Activated CD4-positive, alpha-beta T cell treated with anti-CD3 and anti-CD28 coated beads for 36 hours (primary cell): ENCODE data around the gene POU6F2. TPM values are rescaled to one million over a fixed set of nuclear protein-coding genes. Genes with fewer than 3 reads are reported as not detected.
"Not testable (repeated sequence)": the region's sequence is repeated elsewhere in the genome, so short reads cannot be mapped to it uniquely, and the experiment has no call there.

Source experiments
- ATAC-seq: fragments of 200-7000 bp; cut with Tn5 transposase; one replicate; pipeline ENCODE4 v1.10.0; 2021; ENCODE audit warnings: mild to moderate bottlenecking, moderate library complexity
- CTCF ChIA-PET: fragments of 350-600 bp; sonication (Branson Sonifier 250); formaldehyde crosslinking; loops from one replicate; lab custom pipeline; 2021; ENCODE audit warnings: antibody characterized with exemption; lab: Charles Lee
- POLR2A ChIA-PET: fragments of 350-600 bp; sonication (Branson Sonifier 250); formaldehyde crosslinking; loops from one replicate; lab custom pipeline; 2021; ENCODE audit warnings: antibody characterized with exemption, inconsistent platforms; lab: Charles Lee
- DNase-seq: peaks from one replicate; pipeline ENCODE4 v3.0.0-alpha.2; 2020
- H3K27ac Mint-ChIP-seq: one replicate; pipeline ENCODE4 v1.8.0; 2021; ENCODE audit warnings: mixed read lengths
- H3K27me3 Mint-ChIP-seq: one replicate; pipeline ENCODE4 v1.8.0; 2021; ENCODE audit warnings: mixed read lengths
- H3K36me3 Mint-ChIP-seq: one replicate; pipeline ENCODE4 v1.8.0; 2021; ENCODE audit warnings: low read depth, mixed read lengths
- H3K4me1 Mint-ChIP-seq: one replicate; pipeline ENCODE4 v1.8.0; 2021; ENCODE audit warnings: mixed read lengths
- H3K4me3 Mint-ChIP-seq: one replicate; pipeline ENCODE4 v1.8.0; 2021; ENCODE audit warnings: mild to moderate bottlenecking, moderate library complexity, mixed read lengths
- H3K9me3 Mint-ChIP-seq: one replicate; pipeline ENCODE4 v1.8.0; 2021; ENCODE audit warnings: low read depth, mixed read lengths
- intact Hi-C, 2 experiments: fragments of 100-400 bp; cut with DNase I in 1 of 2; cut with micrococcal nuclease in 1 of 2; formaldehyde crosslinking; loops; one replicate each; pipeline versions ENCODE4 v1.14.2 to v1.15.1; 2022 to 2024; cut with DNase I, micrococcal nuclease
- total RNA-seq, 2 experiments: library from RNA; stranded (reverse); gene quantifications; one replicate each; pipeline ENCODE4 v1.2.3, GENCODE V29; 2021

Gene POU6F2
- total RNA-seq, 2 experiments from 2014 or later: not detected

DNA sequence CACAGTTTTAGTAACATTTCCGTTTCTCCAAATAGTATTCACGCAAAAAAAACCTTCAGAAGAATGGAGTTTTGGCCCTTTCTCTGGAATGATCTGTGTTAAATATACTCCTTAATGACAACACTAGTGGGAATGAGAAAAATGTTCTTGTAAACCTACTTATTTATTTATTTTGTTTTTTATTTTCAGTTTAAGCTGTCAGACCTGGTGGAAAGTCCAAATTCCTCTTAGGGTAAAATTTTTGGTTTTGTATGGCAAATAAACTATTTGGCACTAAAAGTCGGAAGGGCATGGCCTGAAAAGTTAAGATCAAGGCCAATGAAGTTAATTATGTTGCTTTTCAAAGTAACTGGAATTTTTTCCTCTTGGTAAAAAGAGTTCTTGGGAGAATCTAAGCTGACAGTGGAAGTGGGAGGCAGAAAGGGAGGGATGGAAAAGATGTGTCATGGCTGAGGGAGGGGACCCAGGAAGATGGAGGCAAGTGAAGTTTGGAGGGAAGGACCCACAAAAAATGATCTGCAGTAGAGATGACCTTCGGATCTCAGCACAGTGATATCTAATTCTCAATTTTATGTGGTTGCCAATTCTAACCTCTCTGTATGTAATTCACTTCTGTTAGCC lies 35.2 kb upstream of the POU6F2 start:
- intact Hi-C loops: no loop called here
- POLR2A ChIA-PET: no interaction called here
- ATAC-seq: no peak
- no peak for DNase-seq
- Mint-ChIP-seq H3K36me3 (no peaks in the 10 kb centered on the region), H3K27ac (no peak overlapping the region), H3K9me3 (no peaks in the 10 kb centered on the region), H3K4me3 (no peak overlapping the region), H3K27me3 (peaks cover 6% of the 10 kb centered on the region), H3K4me1 (no peaks in the 10 kb centered on the region)
- CTCF ChIA-PET: interaction anchor here (0.9 to 1.4 kb wide), 2 partner anchors 9 to 11 kb away, joined by 4 to 6 read pairs; no protein-coding TSS in a partner anchor

GRCh38 chr7:38947541-38947940 lies 30.2 kb upstream of the POU6F2 start:
- POLR2A ChIA-PET, H3K27me3 Mint-ChIP-seq, H3K9me3 Mint-ChIP-seq, H3K27ac Mint-ChIP-seq, H3K36me3 Mint-ChIP-seq, H3K4me1 Mint-ChIP-seq, ATAC-seq, H3K4me3 Mint-ChIP-seq, intact Hi-C loops, DNase-seq: not testable (repeated sequence)
- CTCF ChIA-PET: interaction anchor here (1.2 kb wide), 1 partner anchor 120 kb away, joined by 5 read pairs; no protein-coding TSS in a partner anchor

DNA sequence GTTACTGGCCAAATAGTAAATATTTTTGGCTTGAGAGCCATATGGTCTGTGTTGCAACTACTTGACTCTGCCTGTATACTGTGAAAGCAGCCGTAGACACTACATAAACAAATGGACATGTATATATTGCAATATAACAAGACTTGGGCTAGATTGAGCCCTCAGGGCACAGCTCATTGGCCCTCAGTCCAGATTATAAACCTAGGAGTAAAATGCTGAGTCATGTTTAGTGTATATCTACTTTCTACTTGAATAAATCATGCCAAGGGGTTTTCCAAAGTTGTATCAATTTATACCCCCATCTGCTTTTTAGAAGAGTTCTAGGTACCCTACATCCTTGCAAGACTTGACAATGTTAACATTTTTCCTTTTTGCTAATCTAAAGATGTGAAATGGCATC lies 27.4 kb upstream of the POU6F2 start:
- Mint-ChIP-seq H3K36me3 (no peaks in the 10 kb centered on the region), H3K27ac (no peak overlapping the region), H3K27me3 (peaks cover 12% of the 10 kb centered on the region), H3K4me1 (no peaks in the 10 kb centered on the region), H3K4me3 (no peak overlapping the region), H3K9me3 (no peaks in the 10 kb centered on the region)
- intact Hi-C loops: no loop called here
- DNase-seq (no peak), ATAC-seq (no peak)
- CTCF ChIA-PET: no interaction called here
- POLR2A ChIA-PET: no interaction called here

DNA sequence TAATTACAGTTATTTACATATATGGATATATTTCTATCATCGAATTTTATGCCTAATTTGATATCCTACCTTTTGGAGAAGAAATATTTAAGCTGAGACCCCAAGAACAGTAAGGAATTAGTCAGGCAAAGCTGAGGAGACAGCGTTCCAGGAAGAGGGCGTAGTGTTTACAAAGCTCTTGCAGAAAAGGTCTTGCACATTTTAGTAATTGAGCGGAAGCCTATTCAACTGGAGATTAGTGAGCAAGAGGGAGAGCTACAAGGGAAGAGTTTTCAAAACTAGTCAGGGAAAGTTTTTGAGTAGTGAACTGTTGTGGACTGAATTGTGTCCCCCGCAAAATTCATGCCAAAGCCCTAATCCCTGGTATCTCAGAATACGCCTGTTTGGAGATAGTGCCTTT lies 26.5 kb upstream of the POU6F2 start:
- ChIA-PET POLR2A (no interaction called here), CTCF (no interaction called here)
- H3K27ac Mint-ChIP-seq: no peak overlapping the region
- no peaks in the 10 kb centered on the region for H3K9me3 Mint-ChIP-seq
- intact Hi-C loops: no loop called here
- no peaks in the 10 kb centered on the region for H3K4me1 Mint-ChIP-seq
- no peak overlapping the region for H3K4me3 Mint-ChIP-seq
- DNase-seq: no peak
- ATAC-seq: no peak
- no peaks in the 10 kb centered on the region for H3K36me3 Mint-ChIP-seq
- H3K27me3 Mint-ChIP-seq: peaks cover 17% of the 10 kb centered on the region

DNA sequence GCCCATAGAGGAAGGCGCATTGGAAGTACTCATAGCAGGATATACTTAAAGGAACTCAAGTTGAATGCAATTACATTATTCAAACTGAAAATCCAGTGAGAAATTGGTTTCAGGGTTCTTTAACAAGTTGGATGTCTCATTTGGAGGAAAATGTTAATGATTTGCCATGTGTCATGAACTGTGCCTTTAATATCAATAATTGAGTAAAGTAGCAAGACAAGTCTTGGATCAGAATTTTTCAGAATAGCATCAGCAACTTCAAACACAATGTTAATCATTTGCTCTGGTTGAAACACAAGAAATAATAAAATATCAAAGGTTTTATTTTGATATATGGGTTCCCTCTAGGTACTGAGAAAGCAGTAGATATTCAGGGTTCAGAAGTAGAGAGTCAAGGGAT lies 24.5 kb upstream of the POU6F2 start:
- H3K27me3 Mint-ChIP-seq: peaks cover 18% of the 10 kb centered on the region
- H3K9me3 Mint-ChIP-seq: no peaks in the 10 kb centered on the region
- ATAC-seq (no peak), DNase-seq (no peak)
- H3K36me3 Mint-ChIP-seq: no peaks in the 10 kb centered on the region
- ChIA-PET CTCF (no interaction called here), POLR2A (no interaction called here)
- intact Hi-C loops: no loop called here
- no peak overlapping the region for H3K4me3 Mint-ChIP-seq
- H3K27ac Mint-ChIP-seq: no peak overlapping the region
- H3K4me1 Mint-ChIP-seq: no peaks in the 10 kb centered on the region

DNA sequence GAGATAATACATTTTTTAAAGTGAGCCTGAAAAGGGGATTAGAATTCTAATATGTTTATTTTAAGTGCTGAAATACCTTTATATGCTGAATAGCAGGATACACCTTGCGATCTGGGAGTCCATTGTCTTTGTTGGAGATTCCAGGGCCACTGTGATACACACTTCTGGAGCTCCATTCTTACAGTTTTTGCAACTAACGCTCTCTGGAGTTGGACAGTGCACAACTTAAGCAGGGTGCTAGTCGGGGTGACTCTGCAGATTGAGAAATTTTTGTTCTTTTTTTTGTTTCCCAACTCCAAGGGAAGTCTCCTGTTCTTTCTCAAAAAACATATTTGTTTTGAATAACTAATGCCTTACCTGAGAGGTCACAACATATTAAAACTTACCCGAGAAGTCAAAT lies 23.7 kb upstream of the POU6F2 start:
- H3K4me3 Mint-ChIP-seq: no peak overlapping the region
- intact Hi-C loops: no loop called here

GRCh38 chr7:38955892-38956291 lies 21.8 kb upstream of the POU6F2 start:
- H3K36me3 Mint-ChIP-seq: no peaks in the 10 kb centered on the region
- no peak for ATAC-seq
- no peak overlapping the region for H3K27ac Mint-ChIP-seq
- POLR2A ChIA-PET: no interaction called here
- H3K27me3 Mint-ChIP-seq: peaks cover 24% of the 10 kb centered on the region
- no peaks in the 10 kb centered on the region for H3K9me3 Mint-ChIP-seq
- no peak for DNase-seq
- CTCF ChIA-PET: no interaction called here
- intact Hi-C loops: no loop called here
- no peaks in the 10 kb centered on the region for H3K4me1 Mint-ChIP-seq
- no peak overlapping the region for H3K4me3 Mint-ChIP-seq

More for the DNA sequence above, 23.7 kb upstream of the POU6F2 start:
- Mint-ChIP-seq H3K27me3 (peaks cover 22% of the 10 kb centered on the region), H3K27ac (no peak overlapping the region), H3K9me3 (no peaks in the 10 kb centered on the region), H3K36me3 (no peaks in the 10 kb centered on the region), H3K4me1 (no peaks in the 10 kb centered on the region)
- ChIA-PET CTCF (no interaction called here), POLR2A (no interaction called here)
- no peak for DNase-seq
- no peak for ATAC-seq

DNA sequence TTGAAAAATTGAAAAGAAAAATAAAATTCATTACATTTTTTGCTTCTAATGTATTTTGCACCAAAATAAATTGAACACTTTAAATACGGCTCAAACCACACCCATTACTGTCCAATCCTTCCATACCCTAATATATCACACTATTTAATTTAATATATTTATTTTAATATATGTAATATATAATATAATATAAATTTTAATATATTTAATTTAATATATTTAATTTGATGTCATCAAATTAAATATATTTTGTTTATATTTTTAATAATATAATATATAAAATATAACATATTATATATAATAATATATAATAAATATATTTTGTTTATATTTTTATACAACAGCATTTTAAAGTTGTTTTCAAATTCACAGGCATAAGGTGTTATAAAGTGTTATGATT lies 15.7 kb upstream of the POU6F2 start:
- Mint-ChIP-seq H3K27ac (no peak overlapping the region), H3K9me3 (peaks cover 5% of the 10 kb centered on the region), H3K27me3 (peaks cover 6% of the 10 kb centered on the region), H3K4me3 (no peak overlapping the region), H3K36me3 (no peaks in the 10 kb centered on the region), H3K4me1 (no peaks in the 10 kb centered on the region)
- intact Hi-C loops: no loop called here
- CTCF ChIA-PET: interaction anchor here (1.3 kb wide), 1 partner anchor 9 kb away, joined by 3 read pairs; no protein-coding TSS in a partner anchor
- POLR2A ChIA-PET: no interaction called here
- ATAC-seq (no peak), DNase-seq (no peak)

DNA sequence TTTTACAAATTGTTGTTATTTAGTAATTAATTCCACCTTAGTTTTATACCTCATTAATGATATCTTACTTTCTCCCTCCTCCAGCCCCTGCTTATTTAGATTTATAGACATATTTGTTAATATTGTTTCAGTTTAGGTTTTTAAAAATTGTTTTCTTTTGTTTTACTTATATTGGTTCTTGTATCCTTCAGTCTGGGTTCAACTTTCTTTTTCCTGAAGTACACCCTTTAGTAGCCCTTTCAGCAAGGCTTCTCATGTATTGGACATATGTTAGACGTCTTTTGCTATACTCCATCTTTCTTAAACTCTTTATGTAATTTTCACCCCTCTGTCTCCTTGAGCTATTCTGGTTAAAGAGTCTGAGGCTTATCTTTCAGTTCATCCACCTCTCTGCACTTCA lies 12.8 kb upstream of the POU6F2 start:
- Mint-ChIP-seq H3K36me3 (no peaks in the 10 kb centered on the region), H3K4me3 (no peak overlapping the region), H3K4me1 (no peaks in the 10 kb centered on the region), H3K9me3 (peaks cover 5% of the 10 kb centered on the region), H3K27ac (no peak overlapping the region), H3K27me3 (peaks cover 3% of the 10 kb centered on the region)
- intact Hi-C loops: no loop called here
- ChIA-PET POLR2A (no interaction called here), CTCF (no interaction called here)
- no peak for DNase-seq
- no peak for ATAC-seq

DNA sequence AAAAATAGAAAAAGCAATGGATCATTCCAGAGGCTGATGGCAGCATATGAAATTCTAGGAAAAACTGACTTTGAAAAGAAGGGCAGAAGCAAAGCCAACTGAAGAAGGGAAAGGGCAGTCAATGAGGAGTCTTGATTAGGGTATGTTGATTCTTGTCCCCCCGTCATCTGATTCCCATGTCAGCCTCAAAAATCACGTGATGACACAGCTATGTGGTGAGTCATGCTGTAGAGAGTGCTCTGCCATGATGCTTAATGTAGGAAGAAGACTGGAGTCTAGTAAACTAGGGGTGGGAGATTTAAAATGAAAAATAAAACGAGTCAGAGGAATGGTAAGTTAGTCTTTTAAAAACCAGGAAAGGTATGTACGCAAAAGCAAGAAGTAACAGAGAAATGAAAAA lies 3.9 kb upstream of the POU6F2 start:
- H3K4me1 Mint-ChIP-seq: no peaks in the 10 kb centered on the region
- peaks cover 37% of the 10 kb centered on the region for H3K27me3 Mint-ChIP-seq
- no peak for DNase-seq
- H3K27ac Mint-ChIP-seq: no peak overlapping the region
- H3K9me3 Mint-ChIP-seq: no peaks in the 10 kb centered on the region
- H3K36me3 Mint-ChIP-seq: no peaks in the 10 kb centered on the region
- POLR2A ChIA-PET: no interaction called here
- ATAC-seq: no peak
- intact Hi-C loops: no loop called here
- H3K4me3 Mint-ChIP-seq: no peak overlapping the region
- CTCF ChIA-PET: no interaction called here

GRCh38 chr7:38975944-38976392 lies 1.7 kb upstream of the POU6F2 start:
- POLR2A ChIA-PET: no interaction called here
- no peaks in the 10 kb centered on the region for H3K36me3 Mint-ChIP-seq
- no peaks in the 10 kb centered on the region for H3K4me1 Mint-ChIP-seq
- no peak overlapping the region for H3K27ac Mint-ChIP-seq
- H3K4me3 Mint-ChIP-seq: no peak overlapping the region
- H3K27me3 Mint-ChIP-seq: peaks cover 40% of the 10 kb centered on the region
- H3K9me3 Mint-ChIP-seq: no peaks in the 10 kb centered on the region
- CTCF ChIA-PET: interaction anchor here (0.6 kb wide), 1 partner anchor 411 kb away, joined by 3 read pairs; no protein-coding TSS in a partner anchor
- peak; percentile 5 for DNase-seq
- no peak for ATAC-seq
- intact Hi-C loops: no loop called here

GRCh38 chr7:38978491-38978890 lies 782 bp downstream of the POU6F2 start:
- Mint-ChIP-seq H3K27ac (no peak overlapping the region), H3K27me3 (peaks cover 39% of the 10 kb centered on the region), H3K9me3 (no peaks in the 10 kb centered on the region), H3K36me3 (no peaks in the 10 kb centered on the region), H3K4me1 (no peaks in the 10 kb centered on the region), H3K4me3 (no peak overlapping the region)
- ChIA-PET CTCF (interaction anchor here (1.3 kb wide), 1 partner anchor 9 kb away, joined by 3 read pairs; no protein-coding TSS in a partner anchor), POLR2A (no interaction called here)
- intact Hi-C loops: no loop called here
- ATAC-seq: no peak
- DNase-seq: no peak
